HCT116 (cell line): ENCODE measurements around the gene PPP2R5C. TPM values are rescaled to one million over a fixed set of nuclear protein-coding genes. Genes with fewer than 3 reads are reported as not detected.

ENCODE experiments used
- ATAC-seq: fragments of 200-7000 bp; cut with Tn5 transposase; 2 replicates; pipeline ENCODE4 v1.9.1; 2020; ENCODE audit warnings: mild to moderate bottlenecking, moderate library complexity
- BruUV-seq: library from RNA; stranded (reverse); fragments of 400-500 nt; replicated peaks from 2 replicates; lab custom pipeline; 2021; lab: Mats Ljungman, UMichigan
- CTCF ChIA-PET: fragments of 300-600 bp; sonication (Branson Sonifier 250); formaldehyde crosslinking; loops from one replicate; lab custom pipeline; 2021; ENCODE audit warnings: antibody characterized with exemption; lab: Charles Lee
- POLR2A ChIA-PET: fragments of 300-600, 350-600 bp; sonication (Branson Sonifier 250); formaldehyde crosslinking; loops from one replicate; lab custom pipeline; 2021; ENCODE audit warnings: antibody characterized with exemption; lab: Charles Lee
- RAD21 ChIA-PET, 2 experiments: fragments of 300-600 bp; sonication (Branson Sonifier 250); formaldehyde crosslinking; loops; one replicate each; lab custom pipeline; 2023; ENCODE audit warnings: low total read pairs in 2 of 2; ENCODE audit not compliant: uncharacterized antibody in 2 of 2, unreplicated experiment in 2 of 2, low non-redundant PET in 1 of 2; lab: Charles Lee
- DNase-seq: peaks from one replicate; pipeline ENCODE4 v3.0.0-alpha.2; 2010; ENCODE audit warnings: low read depth, low spot score
- H2AFZ ChIP-seq: fragments of 200-600 bp; shearing (Covaris generic), sonication (generic); 2 replicates; pipeline ENCODE4 v1.6.1; 2017; ENCODE audit warnings: low read depth, mixed run types, mixed read lengths, antibody characterized with exemption, low read length; ENCODE audit not compliant: poor library complexity, severe bottlenecking
- H3K27ac ChIP-seq: 2 replicates; pipeline ENCODE4 v1.5.1; 2012; ENCODE audit warnings: low read depth, low read length
- H3K27me3 ChIP-seq: fragments of 200-600 bp; sonication (generic); 2 replicates; pipeline ENCODE4 v1.6.1; 2016; ENCODE audit warnings: mixed run types, low read length, mixed read lengths; ENCODE audit not compliant: insufficient read depth
- H3K36me3 ChIP-seq, 2 experiments: fragments of 200-500 bp in 1 of 2; fragments of 200-600 bp in 1 of 2; sonication (Bioruptor generic) in 1 of 2; sonication (generic) in 1 of 2; 2 replicates each; pipeline versions ENCODE4 v1.5.1 to v1.6.1; 2014 to 2016; ENCODE audit warnings: low read length in 2 of 2, inconsistent platforms in 1 of 2, mixed read lengths in 1 of 2, mixed run types in 1 of 2; ENCODE audit not compliant: insufficient read depth in 2 of 2, control insufficient read depth in 1 of 2
- H3K4me1 ChIP-seq, 2 experiments: fragments of 200-600 bp in 1 of 2; sonication (generic) in 1 of 2; 2 replicates each; pipeline versions ENCODE4 v1.5.1 to v1.6.1; 2012 to 2017; ENCODE audit warnings: low read length in 2 of 2, inconsistent platforms in 1 of 2, mild to moderate bottlenecking in 1 of 2, mixed read lengths in 1 of 2, mixed run types in 1 of 2, moderate library complexity in 1 of 2; ENCODE audit not compliant: insufficient read depth in 2 of 2, control insufficient read depth in 1 of 2
- H3K4me2 ChIP-seq: fragments of 200-600 bp; sonication (generic); 2 replicates; pipeline ENCODE4 v1.6.1; 2017; ENCODE audit warnings: mixed run types, low read length, mixed read lengths
- H3K4me3 ChIP-seq, 2 experiments: fragments of 200-600 bp in 1 of 2; sonication (generic) in 1 of 2; replicated peaks in 1 of 2; 2 replicates each; pipeline ENCODE4 v1.5.1; 2011 to 2016; ENCODE audit warnings: low read length in 2 of 2, control low read depth in 1 of 2, low read depth in 1 of 2, mild to moderate bottlenecking in 1 of 2, mixed read lengths in 1 of 2, mixed run types in 1 of 2
- H3K79me2 ChIP-seq: fragments of 200-600 bp; sonication (generic); 2 replicates; pipeline ENCODE4 v1.6.1; 2017; ENCODE audit warnings: mild to moderate bottlenecking, mixed run types, low read length, moderate library complexity, mixed read lengths; ENCODE audit not compliant: insufficient read depth
- H3K9ac ChIP-seq: fragments of 200-600 bp; sonication (generic); 2 replicates; pipeline ENCODE4 v1.6.1; 2016; ENCODE audit warnings: low read length, mixed read lengths
- H3K9me2 ChIP-seq: fragments of 200-600 bp; sonication (generic), shearing (Covaris generic); 2 replicates; pipeline ENCODE4 v1.6.1; 2017; ENCODE audit warnings: mixed run types, mild to moderate bottlenecking, moderate library complexity; ENCODE audit not compliant: insufficient read depth
- H3K9me3 ChIP-seq, 2 experiments: fragments of 200-500 bp in 1 of 2; fragments of 200-600 bp in 1 of 2; sonication (Bioruptor generic) in 1 of 2; sonication (generic) in 1 of 2; 2 replicates each; pipeline ENCODE4 v1.6.1; 2014 to 2017; ENCODE audit warnings: low read length in 2 of 2, mixed read lengths in 2 of 2, inconsistent platforms in 1 of 2, low read depth in 1 of 2, mild to moderate bottlenecking in 1 of 2, mixed run types in 1 of 2, moderate library complexity in 1 of 2; ENCODE audit not compliant: control insufficient read depth in 1 of 2, insufficient read depth in 1 of 2
- H4K20me1 ChIP-seq: fragments of 200-600 bp; sonication (generic), shearing (Covaris generic); 2 replicates; pipeline ENCODE4 v1.6.1; 2017; ENCODE audit warnings: mixed run types, mild to moderate bottlenecking, moderate library complexity; ENCODE audit not compliant: insufficient read depth
- EGR1 ChIP-seq: IDR thresholded peaks from 2 replicates; pipeline ENCODE4 v1.6.1; 2012; ENCODE audit warnings: low read depth
- ELF1 ChIP-seq: IDR thresholded peaks from 2 replicates; pipeline ENCODE4 v1.6.1; 2012; ENCODE audit warnings: low read depth, borderline replicate concordance
- EZH2 ChIP-seq: fragments of 200-600 bp; sonication (generic); IDR thresholded peaks from 2 replicates; pipeline ENCODE4 v1.6.1; 2017; ENCODE audit warnings: antibody characterized with exemption, mixed run types
- EZH2phosphoT487 ChIP-seq: fragments of 200-600 bp; IDR thresholded peaks from 2 replicates; pipeline ENCODE4 v1.6.1; 2018; ENCODE audit warnings: antibody characterized with exemption, borderline replicate concordance
- FOSL1 ChIP-seq: IDR thresholded peaks from 2 replicates; pipeline ENCODE4 v1.6.1; 2012; ENCODE audit warnings: low read depth
- JUND ChIP-seq: IDR thresholded peaks from 2 replicates; pipeline ENCODE4 v1.6.1; 2012
- MAX ChIP-seq: IDR thresholded peaks from 2 replicates; pipeline ENCODE4 v1.6.1; 2012
- POLR2A ChIP-seq: IDR thresholded peaks from 2 replicates; pipeline ENCODE4 v1.7.0; 2011; ENCODE audit warnings: borderline replicate concordance; ENCODE audit not compliant: insufficient read depth, insufficient read length; ENCODE audit errors: extremely low read depth
- SIN3A ChIP-seq: IDR thresholded peaks from 2 replicates; pipeline ENCODE4 v1.6.1; 2012; ENCODE audit warnings: low read depth
- SRF ChIP-seq: IDR thresholded peaks from 2 replicates; pipeline ENCODE4 v1.6.1; 2012; ENCODE audit warnings: low read depth
- YY1 ChIP-seq: IDR thresholded peaks from 2 replicates; pipeline ENCODE4 v1.6.1; 2011; ENCODE audit warnings: low read length, low read depth, moderate library complexity, mild to moderate bottlenecking; ENCODE audit not compliant: insufficient replicate concordance; ENCODE audit errors: extremely low read depth
- ZFX ChIP-seq: fragments of 450-650 bp; IDR thresholded peaks from 2 replicates; pipeline ENCODE4 v1.6.1; 2017
- ZNF274 ChIP-seq: fragments of 200-500 bp; sonication (Bioruptor generic); IDR thresholded peaks from 2 replicates; pipeline ENCODE4 v1.6.1; 2014; ENCODE audit warnings: mild to moderate bottlenecking, low read depth, low read length, inconsistent platforms
- intact Hi-C: fragments of 100-400 bp; cut with micrococcal nuclease; formaldehyde crosslinking; loops from 2 replicates; pipeline ENCODE4 v1.10.0; 2022
- total RNA-seq: library from RNA; stranded (reverse); gene quantifications from one replicate; pipeline ENCODE4 v1.2.1, GENCODE V29; 2021; ENCODE audit not compliant: unreplicated experiment
- TF ChIP-seq, protein P1 (sequence below), 3 experiments: fragments of 200-600 bp in 1 of 3; sonication (generic) in 1 of 3; IDR thresholded peaks in 2 of 3; conservative IDR thresholded peaks in 1 of 3; 2 replicates each; pipeline ENCODE4 v1.5.1; 2012 to 2017; ENCODE audit warnings: low read depth in 2 of 3, low read length in 2 of 3, antibody characterized with exemption in 1 of 3, borderline replicate concordance in 1 of 3, control low read depth in 1 of 3, mild to moderate bottlenecking in 1 of 3, mixed read lengths in 1 of 3, mixed run types in 1 of 3, moderate library complexity in 1 of 3; ENCODE audit not compliant: insufficient read depth in 1 of 3

PPP2R5C gene
- total RNA-seq, 1 experiment from 2014 or later = 117 TPM

- ChIA-PET CTCF (no interaction called here), RAD21 (no interaction called here), POLR2A (no interaction called here)
- Histone ChIP-seq H3K27me3 (no peaks in the 10 kb centered on the region), H3K9ac (no peak overlapping the region), H2AFZ (no peak overlapping the region), H3K9me3 (no peaks in the 10 kb centered on the region), H3K36me3 (no peaks in the 10 kb centered on the region), H4K20me1 (no peaks in the 10 kb centered on the region), H3K4me1 (peaks cover 0 to 15% of the 10 kb centered on the region in 2 experiments; a peak in 3 of 4 replicates), H3K27ac (no peak overlapping the region), H3K9me2 (no peaks in the 10 kb centered on the region), H3K79me2 (peaks cover 84% of the 10 kb centered on the region), H3K4me3 (no peak overlapping the region), H3K4me2 (no peak overlapping the region)
- no peak for ATAC-seq
- DNase-seq = no peak
- BruUV-seq = no TSS peak
- TF ChIP-seq MAX (no peak), SRF (no peak), ZFX (no peak), SIN3A (no peak), FOSL1 (no peak), YY1 (no peak), EZH2 (no peak), ZNF274 (no peak), ELF1 (no peak), JUND (no peak), POLR2A (no peak), EGR1 (no peak), EZH2phosphoT487 (no peak)
- TF ChIP-seq, protein P1, sequence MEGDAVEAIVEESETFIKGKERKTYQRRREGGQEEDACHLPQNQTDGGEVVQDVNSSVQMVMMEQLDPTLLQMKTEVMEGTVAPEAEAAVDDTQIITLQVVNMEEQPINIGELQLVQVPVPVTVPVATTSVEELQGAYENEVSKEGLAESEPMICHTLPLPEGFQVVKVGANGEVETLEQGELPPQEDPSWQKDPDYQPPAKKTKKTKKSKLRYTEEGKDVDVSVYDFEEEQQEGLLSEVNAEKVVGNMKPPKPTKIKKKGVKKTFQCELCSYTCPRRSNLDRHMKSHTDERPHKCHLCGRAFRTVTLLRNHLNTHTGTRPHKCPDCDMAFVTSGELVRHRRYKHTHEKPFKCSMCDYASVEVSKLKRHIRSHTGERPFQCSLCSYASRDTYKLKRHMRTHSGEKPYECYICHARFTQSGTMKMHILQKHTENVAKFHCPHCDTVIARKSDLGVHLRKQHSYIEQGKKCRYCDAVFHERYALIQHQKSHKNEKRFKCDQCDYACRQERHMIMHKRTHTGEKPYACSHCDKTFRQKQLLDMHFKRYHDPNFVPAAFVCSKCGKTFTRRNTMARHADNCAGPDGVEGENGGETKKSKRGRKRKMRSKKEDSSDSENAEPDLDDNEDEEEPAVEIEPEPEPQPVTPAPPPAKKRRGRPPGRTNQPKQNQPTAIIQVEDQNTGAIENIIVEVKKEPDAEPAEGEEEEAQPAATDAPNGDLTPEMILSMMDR (IDR thresholded peaks at IDR 0.05 in 2 of 3, conservative IDR thresholded peaks at IDR 0.05 in 1 of 3; ENCODE audit: borderline replicate concordance in 1 of 3, insufficient read depth in 1 of 3, low read depth in 2 of 3, low read length in 2 of 3) = no peak
- intact Hi-C loops = no loop called here
Measured at GRCh38 chr14:101813833-101814232, 52.3 kb downstream of the PPP2R5C start.
